ENCODE data around the gene GMPPB. TPM values are rescaled to one million over a fixed set of nuclear protein-coding genes. Genes with fewer than 3 reads are reported as not detected.

Gene GMPPB
- total and polyA plus RNA-seq, 2 of the 8 experiments (the other 6 are each of a cell fraction or from before 2014, with no cell fraction given), result 20.9 to 23.9 TPM

GRCh38 chr3:49714728-49715550 is 8.8 kb downstream of the GMPPB start:
- POLR2A ChIA-PET (ENCODE audit: partially characterized antibody), result interaction anchor here (0.9 to 7.3 kb wide), 5 partner anchors 9 to 153 kb away, joined by 3 to 57 read pairs (median 3); partner anchors contain the start of gene GMPPB
- 87% methylated on average over 13 of the region's 13 CpGs; no CpG with 5 or more reads in 1 of the 2 experiments for WGBS, 2 experiments (ENCODE audit: extremely low coverage in 1 of 2, insufficient coverage in 1 of 2, insufficient read length in 1 of 2, insufficient replicate concordance in 2 of 2, low coverage in 1 of 2, low lambda C conversion rate in 2 of 2, missing lambda C conversion rate in 1 of 2)
- H4K5ac ChIP-seq (ENCODE audit: insufficient read length, low read depth, low read length), result no peak overlapping the region

More at GRCh38 chr3:49714728-49715550, 8.8 kb downstream of the GMPPB start:
- H2BK120ac ChIP-seq (replicated peaks; ENCODE audit: low read depth, low read length), result no peak overlapping the region
- H3K4me1 ChIP-seq (replicated peaks in 1 of 4; ENCODE audit: control insufficient read depth in 3 of 4, insufficient read depth in 4 of 4, low read length in 3 of 4), result peaks cover 0 to 12% (median 9%) of the 10 kb centered on the region in 4 experiments; a peak in 5 of 7 replicates
- no peak overlapping the region for H3K4ac ChIP-seq (replicated peaks; ENCODE audit: insufficient read length, low read depth, low read length)
- H3K27me3 ChIP-seq (replicated peaks in 1 of 4; ENCODE audit: control insufficient read depth in 3 of 4, extremely low read depth in 1 of 4, insufficient read depth in 3 of 4, low read length in 3 of 4), result no peaks in the 10 kb centered on the region
- CTCF ChIA-PET (ENCODE audit: partially characterized antibody), result interaction anchor here (0.5 to 7.8 kb wide), 3 partner anchors 13 to 191 kb away, joined by 3 to 127 read pairs (median 3); no protein-coding TSS in a partner anchor
- H2BK15ac ChIP-seq (ENCODE audit: low read length), result no peak overlapping the region
- no peaks in the 10 kb centered on the region for H3K9me3 ChIP-seq (ENCODE audit: insufficient read depth in 2 of 2, low read depth in 1 of 2, low read length in 1 of 2)
- no peak overlapping the region for H3K14ac ChIP-seq (ENCODE audit: insufficient read length)
- H3K79me2 ChIP-seq (ENCODE audit: control insufficient read depth in 1 of 2, insufficient read depth in 2 of 2, low read length in 2 of 2), result no peaks in the 10 kb centered on the region
- H2BK20ac ChIP-seq (ENCODE audit: low read length), result no peak overlapping the region
- FAIRE-seq, result no peak
- peaks cover 9% of the 10 kb centered on the region; the same call in 1 of the 2 replicates for H3K23me2 ChIP-seq (ENCODE audit: low read depth, low read length)
- TF ChIP-seq POLR2A (IDR thresholded peaks at IDR 0.05; ENCODE audit: control extremely low read depth in 1 of 2, low read depth in 2 of 2, low read length in 2 of 2) (peak in 1 of 2 experiments; percentile 14; a peak in 1 of 3 replicates), CHD1 (IDR thresholded peaks at IDR 0.05; ENCODE audit: low read depth, low read length) (no peak)
- H4K91ac ChIP-seq (replicated peaks; ENCODE audit: insufficient read length, low read length), result no peak overlapping the region
- H3K18ac ChIP-seq (ENCODE audit: extremely low read depth, low read length), result no peak overlapping the region
- H4K20me1 ChIP-seq (replicated peaks in 1 of 2; ENCODE audit: control insufficient read depth in 1 of 2, insufficient read depth in 2 of 2, low read length in 2 of 2), result peaks cover 0 to 10% of the 10 kb centered on the region in 2 experiments
- H4K8ac ChIP-seq (ENCODE audit: extremely low read depth, insufficient read depth, low read length), result peak overlapping the region; percentile 1; the same call in 1 of the 2 replicates
- H2BK12ac ChIP-seq (ENCODE audit: low read depth, low read length), result no peak overlapping the region
- no peak overlapping the region for H2AK5ac ChIP-seq (ENCODE audit: low read depth, low read length)
- H3K9ac ChIP-seq (replicated peaks in 1 of 4; ENCODE audit: extremely low read depth in 1 of 4, low read depth in 3 of 4, low read length in 3 of 4), result no peak overlapping the region
- H2AFZ ChIP-seq (ENCODE audit: low read length), result no peak overlapping the region
- no peak overlapping the region for H3K4me2 ChIP-seq (ENCODE audit: insufficient read depth in 1 of 2, low read depth in 2 of 2, low read length in 2 of 2)
- no peak overlapping the region for H3K27ac ChIP-seq (ENCODE audit: low read depth, low read length)
- no peak overlapping the region for H3K56ac ChIP-seq (replicated peaks; ENCODE audit: insufficient read length, low read depth, low read length)
- H3K23ac ChIP-seq (ENCODE audit: insufficient read length), result no peak overlapping the region
- no peak overlapping the region for H2BK5ac ChIP-seq (ENCODE audit: low read depth, low read length)
- H3K4me3 ChIP-seq (ENCODE audit: extremely low read depth in 1 of 4, insufficient read depth in 2 of 4, low read depth in 3 of 4, low read length in 4 of 4), result no peak overlapping the region
- DNase-seq (ENCODE audit: low read depth in 1 of 2, low spot score in 2 of 2), result peak in 1 of 2 experiments; percentile 38
- no peaks in the 10 kb centered on the region; a peak in 1 of 8 replicates for H3K36me3 ChIP-seq (ENCODE audit: control insufficient read depth in 2 of 4, insufficient read depth in 4 of 4, low read length in 3 of 4)
- H3K79me1 ChIP-seq (ENCODE audit: low read depth, low read length), result no peaks in the 10 kb centered on the region

All from H1 (cell line).